Tongue (tissue), 2 donors: ENCODE measurements around the gene AAK1. TPM values are rescaled to one million over a fixed set of nuclear protein-coding genes. Genes with fewer than 3 reads are reported as not detected.
A peak's percentile ranks its signal among the peaks of the same experiment; 100 is the strongest.
"Not testable (repeated sequence)": the region's sequence is repeated elsewhere in the genome, so short reads cannot be mapped to it uniquely, and the experiment has no call there.

ENCODE experiments used
- DNase-seq: peaks from one replicate; pipeline ENCODE4 v3.0.0-alpha.2; 2015
- total RNA-seq: library from RNA; depleted of rRNA; stranded (reverse); fragments of >200 nt; gene quantifications from one replicate; pipeline ENCODE4 v1.2.3, GENCODE V29; 2014

The AAK1 gene
- total RNA-seq, 1 donor from 2014 or later = 30.2 TPM

DNA sequence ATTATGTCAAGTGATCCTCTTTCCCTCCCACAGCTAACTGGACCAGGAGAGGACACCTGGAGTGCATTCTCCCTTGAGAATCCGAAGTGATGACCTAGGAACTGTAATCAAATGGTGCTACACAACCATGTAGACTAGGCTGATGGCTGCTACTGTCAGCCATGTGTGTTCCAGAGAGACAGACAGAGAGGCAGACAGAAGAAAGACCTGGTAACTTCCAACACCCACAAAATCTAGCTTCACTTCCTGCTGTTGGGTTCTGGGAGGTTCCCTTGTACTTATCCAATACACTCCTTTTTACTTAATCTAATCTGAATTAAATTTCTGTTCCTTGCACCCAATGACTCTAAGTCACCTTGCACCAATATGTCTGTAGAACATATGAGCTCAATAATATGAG is 72.3 kb downstream of the AAK1 start:
- no peak for DNase-seq

- DNase-seq = no peak
These were observed 73.1 kb downstream of the AAK1 start for GRCh38 chr2:69570474-69570873.

DNA sequence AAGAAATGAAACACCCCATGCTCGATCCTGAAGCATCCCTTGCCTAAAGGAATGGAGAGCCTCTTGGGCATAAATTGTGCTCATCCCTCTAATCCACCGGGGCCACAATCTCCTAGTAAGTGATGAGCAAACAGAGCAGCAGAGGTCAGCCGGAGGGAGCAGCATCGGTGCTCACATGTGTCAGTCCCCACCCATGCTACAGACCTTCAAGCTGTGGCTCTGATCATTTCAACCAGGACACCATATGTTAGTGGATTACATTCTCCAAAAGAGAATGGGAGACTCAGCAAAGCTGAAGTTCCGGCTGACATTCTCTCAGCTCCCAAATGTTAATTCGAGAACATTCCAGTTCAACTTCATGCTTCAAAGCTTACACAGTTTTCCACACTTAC is 75.6 kb downstream of the AAK1 start:
- no peak for DNase-seq

- no peak for DNase-seq
These were observed 76.2 kb downstream of the AAK1 start for GRCh38 chr2:69567157-69567908.

- DNase-seq = no peak
These were observed 76.9 kb downstream of the AAK1 start for GRCh38 chr2:69566669-69567068.

DNA sequence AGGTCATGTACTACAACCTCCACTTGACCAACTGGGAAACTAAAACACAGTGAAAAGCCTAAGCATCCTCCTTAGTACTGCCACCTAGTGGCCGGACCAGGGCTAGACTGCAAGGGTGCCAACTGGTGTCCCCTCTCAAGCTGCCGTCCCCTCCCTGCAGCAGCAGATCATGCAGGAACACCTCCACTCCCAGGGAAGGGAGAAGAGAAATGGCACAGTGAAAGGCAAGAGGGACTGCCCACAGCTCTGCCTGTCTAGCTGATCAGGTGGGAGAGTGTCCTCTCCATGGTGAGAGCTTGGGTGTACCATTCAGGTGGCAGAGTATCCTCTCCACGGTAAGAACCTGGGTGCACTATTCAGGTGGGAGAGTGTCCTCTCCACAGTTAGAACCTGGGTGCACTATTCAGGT is 78.1 kb downstream of the AAK1 start:
- DNase-seq = peak; percentile 68

DNA sequence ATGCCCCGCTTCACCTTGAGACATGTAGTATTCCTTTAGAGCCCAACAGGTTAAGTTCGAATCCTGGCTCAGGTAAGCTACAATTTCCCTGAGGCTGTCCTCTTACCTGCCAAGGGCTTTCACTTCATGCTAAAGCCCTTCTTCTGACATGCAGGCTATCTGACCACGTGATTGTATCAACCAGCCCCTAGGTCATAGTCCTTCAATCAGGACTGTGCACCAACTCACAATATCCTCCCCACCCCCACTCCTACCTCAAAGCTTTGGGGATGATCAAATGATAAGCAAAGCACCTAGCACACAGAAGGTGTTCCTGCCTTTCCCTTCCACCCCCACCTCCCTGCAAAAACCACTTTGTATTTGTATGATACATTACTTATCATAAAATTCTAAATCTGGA is 78.9 kb downstream of the AAK1 start:
- no peak for DNase-seq

- DNase-seq = no peak
These were observed 80.5 kb downstream of the AAK1 start for GRCh38 chr2:69563021-69563420.

DNA sequence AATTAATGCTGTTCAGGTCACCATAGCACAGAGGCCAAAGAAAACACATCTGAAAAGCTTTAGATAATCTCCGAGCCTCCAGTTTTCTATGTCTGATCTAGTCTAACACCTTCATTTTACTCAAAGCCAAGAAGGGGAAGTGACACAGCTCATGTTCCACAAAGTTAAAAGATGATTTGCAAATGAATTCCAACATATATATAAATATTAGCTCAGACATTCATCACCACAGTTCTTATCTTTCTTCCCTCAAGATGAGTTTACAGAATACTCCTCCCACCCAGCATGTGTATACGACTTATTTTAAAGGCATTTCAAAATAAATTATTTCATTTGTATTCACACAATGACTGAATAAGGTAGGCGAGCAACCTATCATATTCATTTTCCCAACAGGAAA is 82.4 kb downstream of the AAK1 start:
- DNase-seq = no peak

DNA sequence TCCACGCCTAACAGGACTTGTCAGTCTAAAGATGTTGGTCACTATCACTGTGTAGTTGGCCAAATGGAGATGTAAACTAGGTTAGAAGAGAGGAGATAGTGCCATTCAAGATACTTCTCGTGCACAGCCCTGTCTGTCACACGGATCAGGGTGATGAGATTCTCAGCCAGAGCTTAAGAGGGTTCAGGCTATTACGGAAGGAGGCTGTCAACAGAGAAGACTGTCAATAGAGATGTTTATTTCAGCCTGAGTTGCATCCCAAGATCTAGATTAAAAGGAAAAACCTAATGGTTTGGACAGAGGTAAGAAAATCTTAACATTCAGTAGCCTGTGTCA is 83.4 kb downstream of the AAK1 start:
- DNase-seq = no peak

- DNase-seq = peak; percentile 21
These were observed 83.9 kb downstream of the AAK1 start for GRCh38 chr2:69559442-69560146.

DNA sequence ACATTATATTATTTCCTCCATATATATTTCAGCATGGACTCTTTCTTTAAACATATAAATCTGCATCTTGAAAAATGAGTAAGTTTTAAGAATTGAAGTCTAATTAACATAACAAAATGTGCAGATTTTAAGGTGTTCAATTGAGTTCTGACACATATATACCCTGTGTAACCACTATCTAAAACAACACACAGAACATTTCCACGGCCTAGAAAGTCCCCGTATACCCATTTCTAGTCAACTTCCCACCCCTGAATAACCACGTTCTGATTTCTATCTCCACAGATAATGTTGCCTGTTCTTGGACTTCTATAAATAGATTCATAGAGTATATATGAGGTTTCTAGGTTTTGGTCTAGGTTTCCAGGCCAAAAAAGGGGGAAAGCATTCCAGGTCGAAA is 87.5 kb downstream of the AAK1 start:
- no peak for DNase-seq

GRCh38 chr2:69554981-69555380 is 88.6 kb downstream of the AAK1 start:
- peak; percentile 16 for DNase-seq

GRCh38 chr2:69554568-69554967 is 89.0 kb downstream of the AAK1 start:
- no peak for DNase-seq

GRCh38 chr2:69553991-69554390 is 89.5 kb downstream of the AAK1 start:
- DNase-seq = no peak

GRCh38 chr2:69550511-69550910 is 93.0 kb downstream of the AAK1 start:
- DNase-seq = not testable (repeated sequence)

- no peak for DNase-seq
These were observed 94.1 kb downstream of the AAK1 start for GRCh38 chr2:69549421-69549820.

- no peak for DNase-seq
These were observed 95.4 kb downstream of the AAK1 start for GRCh38 chr2:69547984-69548715.

GRCh38 chr2:69546646-69547045 is 96.9 kb downstream of the AAK1 start:
- DNase-seq = no peak

GRCh38 chr2:69545477-69545932 is 98.0 kb downstream of the AAK1 start:
- peak; percentile 32 for DNase-seq

GRCh38 chr2:69544951-69545350 is 98.6 kb downstream of the AAK1 start:
- DNase-seq = peak; percentile 33

- no peak for DNase-seq
These were observed 104.0 kb downstream of the AAK1 start for GRCh38 chr2:69539549-69539908.

GRCh38 chr2:69538872-69539548 is 104.5 kb downstream of the AAK1 start:
- DNase-seq = no peak
